ENCODE data around the gene MAML1. TPM values are rescaled to one million over a fixed set of nuclear protein-coding genes. Genes with fewer than 3 reads are reported as not detected.
A peak's percentile ranks its signal among the peaks of the same experiment; 100 is the strongest.

Gene MAML1
- total and polyA plus RNA-seq, 10 of the 15 experiments (the other 5 are each of a cell fraction or from before 2014, with no cell fraction given): 0.42 to 23.9 (median 7.3) TPM

GRCh38 chr5:179795863-179796833, 63.5 kb downstream of the MAML1 start (continued):
- TF ChIP-seq BMI1 (IDR thresholded peaks at IDR 0.05; ENCODE audit: borderline replicate concordance) (no peak), ZBTB33 (IDR thresholded peaks at IDR 0.05) (no peak), POLR2AphosphoS2 (IDR thresholded peaks at IDR 0.05; ENCODE audit: low read depth, low read length) (peak; percentile 87), KDM1A (IDR thresholded peaks at IDR 0.05; ENCODE audit: borderline replicate concordance) (no peak), RFX5 (IDR thresholded peaks at IDR 0.05; ENCODE audit: low read depth, low read length) (no peak), PAX5 (IDR thresholded peaks at IDR 0.05; ENCODE audit: borderline replicate concordance, low read depth, low read length) (peak; percentile 20; the same call in 1 of the 2 replicates), HDAC2 (IDR thresholded peaks at IDR 0.05) (no peak), IRF5 (IDR thresholded peaks at IDR 0.05; ENCODE audit: borderline replicate concordance) (no peak), BACH1 (IDR thresholded peaks at IDR 0.05; ENCODE audit: borderline replicate concordance) (peak; percentile 90), NFIC (IDR thresholded peaks at IDR 0.05; ENCODE audit: low read depth, low read length) (no peak), SUPT20H (IDR thresholded peaks at IDR 0.05; ENCODE audit: borderline replicate concordance, control insufficient read depth, low read depth, low read length) (no peak), PBX3 (IDR thresholded peaks at IDR 0.05; ENCODE audit: insufficient replicate concordance, low read depth, low read length) (no peak), RUNX3 (IDR thresholded peaks at IDR 0.05; ENCODE audit: low read length) (peak; percentile 74), E4F1 (IDR thresholded peaks at IDR 0.05; ENCODE audit: borderline replicate concordance, partially characterized antibody) (no peak), MTA2 (IDR thresholded peaks at IDR 0.05; ENCODE audit: low read depth) (no peak), ZNF622 (IDR thresholded peaks at IDR 0.05) (no peak), HDAC6 (IDR thresholded peaks at IDR 0.05; ENCODE audit: unreplicated experiment) (no peak), NR2C2 (IDR thresholded peaks at IDR 0.05; ENCODE audit: borderline replicate concordance, control insufficient read depth, insufficient read length, low read depth) (no peak), ZBTB4 (CRISPR knock-in tag; IDR thresholded peaks at IDR 0.05) (no peak)
